GM18858 (cell line): Measurements from ENCODE around the gene CRYGN.

Experiments
- ATAC-seq: cut with Tn5 transposase; IDR thresholded peaks from one replicate; pipeline ENCODE4 v1.9.1; 2021; ENCODE audit not compliant: unreplicated experiment

The CRYGN gene

GRCh38 chr7:151439855-151440798 lies at the start of gene CRYGN:
CRYGN (minus strand) TSS chr7:151440141; CDS start chr7:151439917, 224 bp downstream.
- ATAC-seq = no peak

GRCh38 chr7:151489498-151489897 lies 49.6 kb upstream of the CRYGN start:
- no peak for ATAC-seq

- ATAC-seq = no peak
Measured at GRCh38 chr7:151488096-151488495, 48.2 kb upstream of the CRYGN start.

GRCh38 chr7:151487228-151487627 lies 47.3 kb upstream of the CRYGN start:
- ATAC-seq = no peak

GRCh38 chr7:151486074-151486473 lies 46.1 kb upstream of the CRYGN start:
- ATAC-seq = no peak

GRCh38 chr7:151484971-151485707 lies 45.2 kb upstream of the CRYGN start:
- ATAC-seq = no peak

GRCh38 chr7:151483711-151483983 lies 43.7 kb upstream of the CRYGN start:
- ATAC-seq = no peak

- ATAC-seq = no peak
Measured at GRCh38 chr7:151482883-151483710, 43.2 kb upstream of the CRYGN start.

GRCh38 chr7:151481650-151482505 lies 41.9 kb upstream of the CRYGN start:
- peak; percentile 36 for ATAC-seq

- ATAC-seq = no peak
Measured at GRCh38 chr7:151477867-151478266, 37.9 kb upstream of the CRYGN start.

GRCh38 chr7:151472644-151473380 lies 32.9 kb upstream of the CRYGN start:
- ATAC-seq = peak; percentile 26

- no peak for ATAC-seq
Measured at GRCh38 chr7:151470711-151471110, 30.8 kb upstream of the CRYGN start.

GRCh38 chr7:151469281-151469680 lies 29.3 kb upstream of the CRYGN start:
- no peak for ATAC-seq

GRCh38 chr7:151468217-151469018 lies 28.5 kb upstream of the CRYGN start:
- no peak for ATAC-seq

- no peak for ATAC-seq
Measured at GRCh38 chr7:151465169-151465568, 25.2 kb upstream of the CRYGN start.

GRCh38 chr7:151462306-151462779 lies 22.4 kb upstream of the CRYGN start:
- ATAC-seq = no peak

- ATAC-seq = no peak
Measured at GRCh38 chr7:151461942-151462230, 21.9 kb upstream of the CRYGN start.

GRCh38 chr7:151461096-151461941 lies 21.4 kb upstream of the CRYGN start:
- ATAC-seq = no peak
